SH-SY5Y (cell line): Measurements from ENCODE around the gene VAT1.

Experiments
- GATA2 ChIP-seq: IDR thresholded peaks from 2 replicates; pipeline ENCODE4 v1.6.1; 2011; ENCODE audit warnings: mild to moderate bottlenecking, low read depth, low read length
- GATA3 ChIP-seq: IDR thresholded peaks from 2 replicates; pipeline ENCODE4 v1.6.1; 2011; ENCODE audit warnings: low read depth, mild to moderate bottlenecking, low read length, moderate library complexity

DNA sequence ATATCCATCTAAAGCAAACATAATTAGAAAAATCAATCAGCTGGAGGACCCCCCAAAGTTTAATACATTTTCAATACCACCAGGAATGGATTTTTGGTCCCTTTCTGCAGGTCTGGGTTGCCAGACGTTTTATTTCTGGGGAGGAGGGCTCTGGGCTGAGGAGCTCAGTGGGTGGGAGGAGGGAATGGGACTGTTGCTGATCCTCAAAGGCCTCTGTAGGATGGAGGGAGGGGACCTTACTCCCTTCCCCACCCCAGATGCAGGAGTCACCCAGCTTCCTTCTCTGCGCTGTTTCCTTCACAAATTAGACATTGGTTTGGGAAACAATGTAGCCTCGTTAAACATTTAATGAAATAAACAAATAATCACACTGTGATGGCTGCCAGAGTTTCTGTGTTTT lies 9.5 kb upstream of the VAT1 start:
- TF ChIP-seq GATA2 = no peak
- TF ChIP-seq GATA3 = no peak
